Calu3 (cell line): ENCODE measurements around the gene MYOZ2. TPM values are rescaled to one million over a fixed set of nuclear protein-coding genes. Genes with fewer than 3 reads are reported as not detected.
A peak's percentile ranks its signal among the peaks of the same experiment; 100 is the strongest.

ENCODE experiments used
- Bru-seq: library from RNA; stranded (reverse); fragments of 400-500 nt; gene quantifications from one replicate; lab custom pipeline; 2021; lab: Mats Ljungman, UMichigan
- BruChase-seq, 2 experiments: library from RNA; stranded (reverse); fragments of 400-500 nt; gene quantifications; one replicate each; lab custom pipeline; 2021; lab: Mats Ljungman, UMichigan
- BruUV-seq: library from RNA; stranded (reverse); fragments of 400-500 nt; replicated peaks from 2 replicates; lab custom pipeline; 2021; lab: Mats Ljungman, UMichigan
- CTCF ChIA-PET: fragments of 300-600 bp; sonication (Branson Sonifier 250); formaldehyde crosslinking; loops from one replicate; lab custom pipeline; 2022; ENCODE audit warnings: antibody characterized with exemption; lab: Charles Lee
- DNase-seq: peaks from one replicate; pipeline ENCODE4 v3.0.0; 2022
- H3K27ac Mint-ChIP-seq: one replicate; pipeline ENCODE4 v1.8.0; 2022; ENCODE audit warnings: mixed read lengths; ENCODE audit not compliant: unreplicated experiment
- H3K27me3 Mint-ChIP-seq: one replicate; pipeline ENCODE4 v1.8.0; 2022; ENCODE audit warnings: mixed read lengths; ENCODE audit not compliant: unreplicated experiment
- H3K36me3 Mint-ChIP-seq: one replicate; pipeline ENCODE4 v1.8.0; 2022; ENCODE audit warnings: mild to moderate bottlenecking, moderate library complexity, mixed read lengths; ENCODE audit not compliant: insufficient read depth, unreplicated experiment
- H3K4me1 Mint-ChIP-seq: one replicate; pipeline ENCODE4 v1.8.0; 2022; ENCODE audit warnings: mild to moderate bottlenecking, low read depth, mixed read lengths; ENCODE audit not compliant: unreplicated experiment
- H3K4me3 Mint-ChIP-seq: one replicate; pipeline ENCODE4 v1.8.0; 2022; ENCODE audit warnings: mild to moderate bottlenecking, low read depth, moderate library complexity, mixed read lengths; ENCODE audit not compliant: unreplicated experiment
- H3K9me3 Mint-ChIP-seq: one replicate; pipeline ENCODE4 v1.8.0; 2022; ENCODE audit warnings: low read depth, mixed read lengths; ENCODE audit not compliant: unreplicated experiment
- intact Hi-C: fragments of 100-400 bp; cut with micrococcal nuclease; formaldehyde crosslinking; loops from one replicate; pipeline ENCODE4 v1.10.0; 2022; ENCODE audit not compliant: unreplicated experiment
- long read RNA-seq: library from polyadenylated mRNA; stranded (forward); transcript quantifications from one replicate; pipeline ENCODE4 v2.0.0, GENCODE V29; 2022
- total RNA-seq: library from RNA; stranded (reverse); gene quantifications from 2 replicates; pipeline ENCODE4 v1.2.3, GENCODE V29; 2022
- TF ChIP-seq, protein P1 (sequence below): fragments of 200-600 bp; IDR thresholded peaks from one replicate; pipeline ENCODE4 v1.8.0; 2022; ENCODE audit warnings: antibody characterized with exemption; ENCODE audit not compliant: unreplicated experiment

The MYOZ2 gene
- total RNA-seq, result not detected in 2 replicates
- Bru-seq, nascent RNA, result percentile 2 among the genes with signal in this experiment
- BruChase-seq, experiment 1, labeled RNA remaining after a 6-hour chase, result not detected
- percentile 4 among the genes with signal in this experiment for BruChase-seq, experiment 2, labeled RNA remaining after a 2-hour chase
- long read RNA-seq, partial matches to known transcripts, result 0 of 1 reads
- long read RNA-seq, other reads (novel, unspliced or antisense), result 1 of 1 reads

DNA sequence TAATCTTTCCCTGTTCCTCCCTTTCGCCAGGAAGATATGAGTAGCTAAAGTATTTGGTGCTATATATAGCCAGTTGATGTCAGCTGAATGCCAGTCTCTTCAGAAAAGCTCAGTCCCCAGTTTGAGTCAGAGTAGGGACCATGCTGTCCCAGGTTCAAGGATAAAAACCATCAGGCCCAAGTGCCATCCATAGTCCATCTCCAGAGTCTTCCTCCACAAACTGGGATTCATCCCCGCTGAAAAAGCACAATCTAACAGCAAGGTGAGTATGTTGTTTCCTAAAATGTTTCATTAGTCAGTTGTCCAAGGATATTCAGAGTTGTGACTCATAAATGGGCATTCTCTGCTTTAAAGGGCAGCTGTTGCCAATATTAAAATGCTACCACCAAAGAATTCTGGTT lies at the start of gene MYOZ2:
Gene MYOZ2 (plus strand): TSS at position 112 of the 401 bp plus-strand sequence. CDS start 694 bp downstream, outside the sequence.
- DNase-seq, result no peak
- CTCF ChIA-PET, result interaction anchor here (1.0 kb wide), 1 partner anchor 30 kb away, joined by 3 read pairs; no protein-coding TSS in a partner anchor

DNA sequence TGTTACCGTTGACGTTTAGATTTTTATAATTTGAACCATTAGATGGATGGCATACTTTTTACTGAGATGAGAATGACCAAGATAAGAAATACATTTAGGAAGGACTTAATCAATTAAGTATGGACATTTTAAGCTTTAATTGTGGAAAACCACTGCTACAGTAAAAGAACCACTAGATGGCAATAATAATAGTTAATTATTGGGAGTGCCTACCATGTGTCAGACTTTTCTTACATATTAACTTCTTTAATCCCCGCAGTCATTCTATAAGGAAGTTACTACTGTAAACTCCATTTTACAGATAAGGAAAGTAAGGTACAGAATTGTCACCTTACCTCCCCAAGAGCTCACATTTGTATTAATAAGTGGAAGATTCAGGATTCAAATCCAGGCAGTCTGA lies 48.5 kb upstream of the MYOZ2 start:
- no peak for DNase-seq
- Mint-ChIP-seq H3K4me3 (no peak overlapping the region), H3K27me3 (no peaks in the 10 kb centered on the region), H3K4me1 (peaks cover 50% of the 10 kb centered on the region), H3K27ac (peak overlapping the region; percentile 60), H3K9me3 (peaks cover 5% of the 10 kb centered on the region), H3K36me3 (no peaks in the 10 kb centered on the region)
- CTCF ChIA-PET, result interaction anchor here (0.7 to 1.7 kb wide), 5 partner anchors 16 to 125 kb away, joined by 3 to 14 read pairs (median 3); partner anchors contain the start of gene USP53
- intact Hi-C loops, result loop anchor here (1.0 to 5.0 kb wide), 2 partner anchors 125 to 199 kb away; partner anchors contain the start of gene USP53
- no TSS peak for BruUV-seq
- TF ChIP-seq, protein P1, sequence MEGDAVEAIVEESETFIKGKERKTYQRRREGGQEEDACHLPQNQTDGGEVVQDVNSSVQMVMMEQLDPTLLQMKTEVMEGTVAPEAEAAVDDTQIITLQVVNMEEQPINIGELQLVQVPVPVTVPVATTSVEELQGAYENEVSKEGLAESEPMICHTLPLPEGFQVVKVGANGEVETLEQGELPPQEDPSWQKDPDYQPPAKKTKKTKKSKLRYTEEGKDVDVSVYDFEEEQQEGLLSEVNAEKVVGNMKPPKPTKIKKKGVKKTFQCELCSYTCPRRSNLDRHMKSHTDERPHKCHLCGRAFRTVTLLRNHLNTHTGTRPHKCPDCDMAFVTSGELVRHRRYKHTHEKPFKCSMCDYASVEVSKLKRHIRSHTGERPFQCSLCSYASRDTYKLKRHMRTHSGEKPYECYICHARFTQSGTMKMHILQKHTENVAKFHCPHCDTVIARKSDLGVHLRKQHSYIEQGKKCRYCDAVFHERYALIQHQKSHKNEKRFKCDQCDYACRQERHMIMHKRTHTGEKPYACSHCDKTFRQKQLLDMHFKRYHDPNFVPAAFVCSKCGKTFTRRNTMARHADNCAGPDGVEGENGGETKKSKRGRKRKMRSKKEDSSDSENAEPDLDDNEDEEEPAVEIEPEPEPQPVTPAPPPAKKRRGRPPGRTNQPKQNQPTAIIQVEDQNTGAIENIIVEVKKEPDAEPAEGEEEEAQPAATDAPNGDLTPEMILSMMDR, result no peak

More for the DNA sequence above, at the start of gene MYOZ2:
- BruUV-seq, result no TSS peak
- intact Hi-C loops, result no loop called here
- H3K4me1 Mint-ChIP-seq, result peaks cover 50% of the 10 kb centered on the region
- H3K9me3 Mint-ChIP-seq, result no peaks in the 10 kb centered on the region
- H3K36me3 Mint-ChIP-seq, result no peaks in the 10 kb centered on the region
- no peak within 1 kb of the TSS for H3K4me3 Mint-ChIP-seq
- TF ChIP-seq, protein P1, result no peak
- H3K27me3 Mint-ChIP-seq, result no peaks in the 10 kb centered on the region
- H3K27ac Mint-ChIP-seq, result no peak within 1 kb of the TSS

DNA sequence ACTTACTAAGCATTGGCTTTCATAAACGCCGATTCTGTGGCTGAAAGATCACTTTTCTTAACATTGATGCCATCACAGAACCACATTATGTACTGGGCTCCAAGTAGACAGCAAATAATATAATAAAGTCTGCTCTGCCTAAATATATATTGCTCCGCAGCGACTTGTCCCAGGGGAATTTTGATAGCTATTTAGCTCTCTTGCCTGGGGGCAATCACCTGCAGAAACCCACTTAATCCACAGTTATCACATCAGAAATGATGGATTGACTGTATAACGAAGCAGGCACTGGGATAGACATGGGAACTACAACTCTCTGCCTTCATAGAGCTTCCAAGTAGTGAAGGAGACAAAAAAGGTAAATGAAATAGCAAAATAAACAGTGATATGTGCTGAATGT lies 48.0 kb upstream of the MYOZ2 start:
- Mint-ChIP-seq H3K9me3 (peaks cover 6% of the 10 kb centered on the region), H3K4me3 (no peak overlapping the region), H3K27me3 (no peaks in the 10 kb centered on the region), H3K4me1 (peaks cover 52% of the 10 kb centered on the region), H3K36me3 (no peaks in the 10 kb centered on the region), H3K27ac (peak overlapping the region; percentile 60)
- TF ChIP-seq, protein P1, result no peak
- CTCF ChIA-PET, result interaction anchor here (1.0 to 1.7 kb wide), 3 partner anchors 15 to 125 kb away, joined by 3 to 14 read pairs (median 11); partner anchors contain the start of gene USP53
- BruUV-seq, result no TSS peak
- intact Hi-C loops, result loop anchor here (1.0 to 5.0 kb wide), 2 partner anchors 125 to 199 kb away; partner anchors contain the start of gene USP53
- no peak for DNase-seq

DNA sequence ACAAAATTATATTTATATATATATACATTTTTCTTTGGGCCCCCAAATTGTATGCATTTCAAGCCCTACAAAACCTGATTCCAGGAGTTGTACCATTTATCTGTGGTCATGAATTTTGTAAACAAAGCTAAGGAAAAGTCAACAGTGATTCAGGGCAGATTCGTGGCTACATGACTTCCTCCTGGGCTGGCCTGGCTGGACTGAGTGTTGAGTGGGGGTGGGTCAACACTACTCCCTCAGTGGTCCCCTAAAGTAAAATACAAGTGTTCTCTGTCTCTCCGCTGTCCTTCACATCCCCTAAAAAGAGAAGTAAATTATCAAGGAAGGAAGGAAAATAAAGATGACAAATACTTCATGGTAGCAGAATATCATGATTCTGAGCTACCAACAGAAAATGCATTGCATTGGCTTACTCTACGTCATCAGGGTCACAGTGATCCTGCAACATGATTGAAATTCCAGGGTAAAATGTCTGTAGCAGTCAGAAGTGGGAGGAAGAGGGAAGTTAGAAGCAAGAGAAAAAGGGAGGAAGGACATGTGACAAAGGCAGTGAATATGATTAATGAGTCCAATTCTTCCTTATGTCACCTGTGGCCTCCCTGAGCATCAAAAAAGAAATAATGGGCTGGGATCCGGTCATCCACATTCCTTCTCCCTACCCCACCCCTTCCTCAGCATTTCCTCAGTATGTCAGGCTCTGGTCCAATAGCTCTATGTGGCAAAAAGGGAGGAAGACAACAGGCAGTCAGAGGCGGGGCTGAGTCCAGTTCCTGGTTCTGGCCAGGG lies 42.4 kb upstream of the MYOZ2 start:
- intact Hi-C loops, result no loop called here
- Mint-ChIP-seq H3K4me1 (peaks cover 44% of the 10 kb centered on the region), H3K36me3 (peaks cover 5% of the 10 kb centered on the region), H3K4me3 (peak overlapping the region; percentile 20), H3K27ac (peak overlapping the region; percentile 93), H3K9me3 (peaks cover 6% of the 10 kb centered on the region), H3K27me3 (no peaks in the 10 kb centered on the region)
- TF ChIP-seq, protein P1, result no peak
- CTCF ChIA-PET, result interaction anchor here (0.6 to 2.3 kb wide), 4 partner anchors 9 to 953 kb away, joined by 3 to 9 read pairs (median 4); no protein-coding TSS in a partner anchor
- BruUV-seq, result no TSS peak
- DNase-seq, result peak; percentile 25
